ENCODE data around the gene WDR82.

The WDR82 gene

DNA sequence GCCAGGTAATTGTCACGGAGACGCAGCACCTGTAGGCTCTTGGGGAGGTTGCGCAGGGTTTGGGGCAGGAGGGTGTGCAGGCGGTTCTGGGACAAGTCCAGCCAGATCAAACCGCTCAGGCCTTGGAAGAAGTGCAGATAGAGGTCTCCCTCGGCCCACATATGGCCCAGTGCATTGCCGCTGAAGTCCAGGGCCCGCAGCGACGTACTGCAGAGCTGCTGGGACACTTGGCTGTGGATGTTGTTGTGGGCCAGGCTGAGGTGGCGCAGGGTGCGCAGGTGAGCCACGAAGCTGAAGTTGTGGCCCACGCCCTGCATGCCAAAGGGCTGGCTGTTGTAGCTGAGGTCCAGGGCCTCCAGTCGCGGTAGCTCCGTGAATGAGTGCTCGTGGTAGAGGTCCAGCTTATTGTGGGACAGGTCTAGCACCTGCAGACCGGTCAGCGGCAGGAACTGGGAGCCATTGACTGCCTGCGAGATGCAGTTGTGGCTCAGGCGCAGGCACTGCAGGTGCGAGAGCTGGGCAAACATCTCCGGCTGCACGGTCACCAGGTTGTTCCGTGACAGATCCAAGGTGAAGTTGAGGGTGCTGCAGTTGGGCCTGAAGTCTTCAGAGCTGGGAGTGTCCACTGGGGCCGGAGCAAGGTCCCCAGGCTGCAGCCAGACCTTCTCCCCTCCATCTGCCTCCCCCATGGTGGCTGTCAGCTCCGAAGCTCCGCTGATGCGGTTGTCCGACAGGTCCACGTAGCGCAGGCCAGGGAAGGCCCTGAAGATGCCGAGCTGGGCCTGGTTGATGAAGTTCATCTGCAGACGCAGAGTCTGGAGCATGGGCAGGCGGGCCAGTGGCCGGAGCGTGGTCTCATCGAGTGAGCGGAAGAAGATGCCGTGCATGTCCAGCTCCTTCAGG lies 55.9 kb downstream of the WDR82 start:
- DNase-seq (ENCODE audit: low read depth) = no peak

DNA sequence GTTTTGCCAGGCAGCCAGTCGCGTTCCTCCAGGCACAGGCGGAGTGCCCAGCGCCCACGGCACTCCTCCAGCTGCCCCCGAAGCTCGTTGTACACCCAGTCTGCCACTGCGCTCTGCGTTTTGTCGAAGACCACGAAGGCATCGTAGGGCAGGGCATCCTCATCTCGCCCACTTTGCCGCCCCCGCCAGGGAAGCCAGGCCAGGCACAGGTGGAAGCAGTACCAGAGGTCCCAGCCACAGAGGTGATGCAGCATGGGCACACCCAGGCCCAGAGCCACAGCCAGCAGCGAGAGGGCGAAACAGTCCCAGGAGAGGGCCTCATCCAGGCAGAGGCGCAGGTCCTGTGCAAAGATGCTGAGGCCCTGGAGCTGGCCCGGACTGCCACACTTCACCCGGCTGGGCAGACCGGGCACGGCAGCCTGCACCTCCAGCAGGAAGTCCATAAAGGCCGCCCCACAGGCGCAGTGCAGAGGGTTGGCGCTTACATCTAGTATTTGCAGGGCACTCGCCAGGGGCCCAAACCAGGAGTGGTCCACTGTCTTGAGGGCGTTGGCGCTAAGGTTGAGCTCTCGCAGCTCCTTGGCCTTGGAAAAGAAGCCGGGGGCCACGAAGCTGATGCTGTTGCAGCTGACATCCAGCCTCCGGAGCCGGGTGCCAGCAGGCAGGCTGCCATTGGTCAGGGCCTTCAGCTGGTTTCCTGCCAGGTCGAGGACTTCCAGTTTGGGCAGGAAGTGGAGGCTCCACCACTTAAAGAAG lies 56.7 kb downstream of the WDR82 start:
- peak; percentile 60 for DNase-seq (ENCODE audit: low read depth)

DNA sequence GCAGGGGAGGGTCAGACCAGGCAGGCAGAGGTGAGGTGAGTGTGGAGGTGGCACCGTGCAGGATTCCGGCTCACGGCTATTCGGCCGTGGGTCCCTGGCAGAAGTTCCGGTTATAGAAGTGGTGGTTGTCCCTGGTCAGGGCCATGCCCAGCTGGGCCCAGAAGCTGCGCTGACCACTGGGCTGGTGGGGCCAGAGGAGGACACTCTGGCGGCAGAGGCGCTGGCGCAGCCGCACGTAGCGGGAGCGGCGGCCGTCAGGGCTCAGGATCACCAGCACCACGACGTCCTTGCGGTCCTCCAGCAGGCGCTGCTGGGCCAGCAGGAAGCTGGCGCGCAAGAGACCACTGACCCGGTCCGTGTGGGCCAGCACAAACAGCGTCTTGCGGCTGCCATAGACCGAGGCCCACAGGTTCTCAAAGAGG lies 57.3 kb downstream of the WDR82 start:
- no peak for DNase-seq (ENCODE audit: low read depth)

DNA sequence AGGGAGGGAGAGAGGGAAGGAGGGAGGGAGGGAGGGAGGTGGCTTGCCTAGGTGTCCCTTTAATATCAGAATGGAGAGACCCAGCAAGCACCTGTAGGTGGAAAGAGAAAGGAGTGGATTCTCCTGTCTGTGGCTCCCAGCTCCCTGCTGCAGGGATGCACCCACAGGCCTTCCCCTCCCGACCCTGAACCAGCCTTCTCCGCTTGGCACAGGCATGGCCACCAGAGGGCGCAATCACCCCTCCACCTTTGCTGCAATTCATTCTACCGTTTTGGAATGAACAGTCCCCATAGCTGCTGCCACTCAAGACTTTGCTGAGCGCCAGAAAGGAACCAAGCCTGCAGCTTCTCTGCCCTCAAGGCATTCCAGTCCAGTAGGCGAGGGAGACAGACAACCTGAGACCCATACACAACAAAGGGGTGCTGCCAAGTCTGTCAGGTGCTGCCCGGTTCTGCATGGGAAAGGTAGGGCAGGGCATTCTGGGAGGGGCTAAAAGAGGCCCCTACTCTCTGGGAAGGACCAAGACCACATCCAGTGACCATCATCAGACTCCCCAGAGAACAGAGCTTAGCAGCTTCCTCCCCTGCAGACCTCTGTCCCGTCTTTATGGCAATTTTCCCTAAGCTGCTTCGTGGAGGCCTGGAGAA lies 57.9 kb downstream of the WDR82 start:
- peak; percentile 76 for DNase-seq (ENCODE audit: low read depth)

DNA sequence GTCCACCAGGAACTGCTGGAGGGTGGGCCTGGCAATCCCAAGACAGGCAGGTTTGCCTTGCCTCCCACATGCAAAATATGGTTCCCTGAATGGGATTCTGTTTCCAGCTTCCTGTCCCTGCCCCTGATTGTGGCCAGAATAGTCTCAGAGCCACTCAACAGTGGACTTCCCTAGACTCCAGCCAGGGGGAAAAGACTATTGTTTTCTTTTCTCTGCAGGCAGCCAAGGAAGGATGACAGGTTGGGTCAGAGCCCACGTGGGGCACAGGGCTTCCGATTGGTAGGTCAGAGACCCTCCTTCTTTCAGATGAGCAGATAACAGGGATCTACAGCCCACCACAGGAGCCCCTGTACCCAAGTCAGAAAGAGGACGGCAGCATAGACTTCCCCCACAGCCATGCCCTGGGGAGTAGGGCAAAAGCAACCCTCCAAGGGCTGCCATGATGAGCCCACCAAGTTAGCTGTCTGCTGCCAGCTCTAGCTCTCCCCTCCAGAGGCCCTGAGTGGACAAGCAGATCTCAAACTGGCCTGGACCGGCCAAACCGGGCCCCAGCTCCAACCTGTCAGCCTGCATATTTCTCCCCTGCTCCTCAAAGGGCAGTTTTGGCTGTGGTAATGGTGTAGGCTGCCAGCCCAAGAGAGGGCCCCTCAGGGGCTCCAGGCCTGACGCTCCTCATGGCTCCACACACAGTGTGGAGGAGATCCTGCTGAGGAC lies 59.4 kb downstream of the WDR82 start:
- DNase-seq (ENCODE audit: low read depth) = no peak

DNA sequence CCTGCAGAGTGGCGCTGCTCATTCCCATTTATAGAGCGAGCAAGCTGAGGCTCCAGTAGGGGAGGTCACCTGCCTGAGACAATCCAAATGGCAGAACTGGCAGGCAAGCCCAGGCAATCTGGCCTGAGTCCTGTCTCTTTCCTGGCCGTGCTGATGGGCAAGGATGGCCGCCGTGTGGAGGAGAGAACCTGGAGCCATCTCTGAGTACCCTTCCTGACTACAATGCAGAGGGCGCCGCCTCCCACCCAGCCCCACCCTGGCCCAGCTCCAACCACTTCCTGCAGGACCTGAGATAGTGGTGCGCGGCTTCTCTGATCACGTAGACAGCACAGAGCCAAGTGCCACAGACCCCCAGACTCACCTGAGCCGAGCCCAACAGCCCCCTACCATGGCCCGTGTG lies 60.0 kb downstream of the WDR82 start:
- no peak for DNase-seq (ENCODE audit: low read depth)

DNA sequence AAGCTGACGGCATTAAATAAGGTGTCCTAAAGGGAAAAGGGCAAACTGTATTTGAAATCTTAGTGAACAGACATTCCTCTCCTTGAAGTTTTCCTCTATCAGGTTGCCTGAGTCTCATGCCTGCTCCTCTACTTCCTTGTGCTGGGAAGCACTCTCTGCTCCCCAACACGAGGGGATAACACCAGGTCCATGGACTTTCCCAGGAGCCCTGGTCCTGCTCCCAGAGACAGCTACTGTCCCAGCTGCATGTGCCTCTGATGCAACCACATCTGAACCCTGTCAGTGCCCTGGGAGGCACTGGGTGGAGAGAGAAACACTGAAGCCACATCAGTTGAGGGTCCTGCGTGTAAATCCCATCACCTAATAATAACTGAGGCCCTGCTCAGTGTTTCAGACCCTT lies 60.4 kb downstream of the WDR82 start:
- no peak for DNase-seq (ENCODE audit: low read depth)

DNA sequence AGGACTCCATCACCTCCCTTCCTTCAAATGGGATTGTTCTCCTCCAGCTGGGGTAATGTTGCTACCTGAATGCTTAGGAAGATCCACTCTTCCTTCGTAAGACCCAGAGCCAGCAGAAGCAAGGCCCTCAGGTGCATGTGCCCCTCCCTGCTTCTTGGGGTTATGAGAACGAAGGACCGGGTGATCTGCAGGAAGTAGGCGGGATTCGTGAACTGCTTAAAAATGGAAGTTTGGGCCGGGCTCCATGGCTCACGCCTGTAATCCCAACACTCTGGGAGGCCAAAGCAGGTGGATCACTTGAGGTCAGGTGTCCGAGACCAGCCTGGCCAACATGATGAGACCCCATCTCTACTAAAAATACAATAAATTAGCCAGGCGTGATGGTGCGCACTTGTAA lies 61.0 kb downstream of the WDR82 start:
- no peak for DNase-seq (ENCODE audit: low read depth)

DNA sequence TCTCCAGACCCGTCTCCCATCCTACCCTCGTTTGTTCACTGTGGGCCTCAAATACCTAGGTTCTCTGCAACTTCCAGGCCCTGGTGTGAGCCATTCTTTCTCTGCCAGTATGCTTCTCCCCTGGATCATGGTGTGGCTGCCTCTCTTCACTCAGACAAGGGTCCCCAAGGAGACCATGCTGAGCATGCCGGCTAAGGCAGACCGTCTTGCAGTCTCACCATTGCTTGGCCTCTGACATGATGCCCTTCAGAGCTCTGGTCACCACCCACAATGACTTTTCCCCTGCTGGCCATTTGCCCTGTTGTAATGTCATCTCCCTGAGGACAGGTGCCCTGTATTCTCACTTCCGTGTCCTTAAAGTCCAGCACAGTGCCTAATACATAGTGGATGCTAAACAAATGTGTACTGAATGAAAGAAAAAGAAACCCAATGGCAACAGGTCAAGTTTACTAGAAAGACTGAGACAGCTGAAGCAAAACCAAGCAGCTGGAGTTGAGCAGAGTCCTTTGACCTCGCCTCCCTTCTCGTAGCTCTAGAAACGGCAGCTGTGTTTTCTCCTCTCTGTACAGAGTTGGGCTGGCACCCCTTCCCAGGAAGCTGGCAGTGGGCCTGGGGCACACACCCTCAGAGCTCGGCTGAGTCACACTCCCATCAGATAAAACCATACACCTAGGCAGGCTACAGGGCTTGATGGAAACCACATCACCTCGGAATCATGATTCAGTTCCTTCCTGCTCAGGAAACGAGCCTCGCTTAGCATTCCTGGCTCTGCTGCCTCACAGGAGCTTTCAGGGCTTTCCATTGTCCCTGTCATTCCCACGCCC lies 61.7 kb downstream of the WDR82 start:
- peak; percentile 64 for DNase-seq (ENCODE audit: low read depth)

DNA sequence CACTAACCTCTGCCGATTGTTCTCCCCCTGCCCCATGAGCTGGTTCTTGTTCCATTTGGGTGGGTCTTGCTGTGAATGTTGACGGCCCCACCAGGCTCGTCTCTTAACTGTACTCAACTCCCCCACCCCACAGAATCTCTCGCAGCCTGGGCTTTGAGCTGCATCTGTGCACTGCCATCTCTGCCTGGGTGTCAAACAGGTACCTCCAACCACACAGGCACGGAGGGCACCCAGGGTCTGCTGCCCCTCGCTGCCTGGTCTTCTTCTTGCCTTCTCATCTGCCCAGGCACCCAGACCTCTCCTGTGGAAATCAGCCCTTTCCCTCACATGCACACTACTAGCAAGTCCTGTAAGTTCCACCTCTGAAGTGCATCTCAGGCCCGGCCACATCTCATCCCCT lies 63.1 kb downstream of the WDR82 start:
- no peak for DNase-seq (ENCODE audit: low read depth)

DNA sequence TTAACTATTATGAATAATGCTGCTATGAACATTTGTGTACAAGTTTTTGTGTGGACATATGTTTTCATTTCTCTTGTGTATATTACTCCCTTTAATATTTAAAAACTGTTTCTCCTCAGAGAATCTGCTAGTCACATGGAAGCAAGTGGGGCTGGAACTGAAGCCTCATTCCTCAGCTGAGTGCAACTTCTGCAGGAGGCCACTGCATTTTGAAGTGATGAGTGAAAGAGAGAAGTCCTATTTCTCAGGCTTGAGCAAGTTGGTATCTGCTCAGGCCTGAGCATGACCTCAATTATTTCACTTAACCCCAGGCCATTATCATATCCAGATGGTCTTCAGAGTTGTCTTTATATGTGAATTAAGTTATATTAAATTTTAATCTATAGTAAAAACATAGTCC lies 64.5 kb downstream of the WDR82 start:
- no peak for DNase-seq (ENCODE audit: low read depth)

DNA sequence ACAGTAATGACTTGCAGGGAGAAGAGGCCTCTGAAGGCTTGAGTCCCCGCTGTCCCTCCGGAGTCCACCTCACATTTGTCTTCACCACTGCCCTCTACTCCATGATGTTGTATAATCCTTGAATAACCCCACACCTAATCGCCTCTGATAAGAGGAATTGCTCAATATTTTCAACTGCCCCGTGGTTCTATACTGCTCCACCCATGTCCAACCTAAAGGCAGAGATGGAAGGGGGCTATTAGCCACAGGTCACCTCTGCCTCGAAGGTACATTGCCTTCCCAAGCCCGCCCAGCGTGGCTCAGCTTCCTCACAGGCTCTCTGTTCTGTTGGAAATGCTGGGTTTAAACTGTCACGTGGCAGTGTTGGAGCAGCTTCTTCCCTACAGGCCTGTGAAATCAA lies 65.4 kb downstream of the WDR82 start:
- no peak for DNase-seq (ENCODE audit: low read depth)

DNA sequence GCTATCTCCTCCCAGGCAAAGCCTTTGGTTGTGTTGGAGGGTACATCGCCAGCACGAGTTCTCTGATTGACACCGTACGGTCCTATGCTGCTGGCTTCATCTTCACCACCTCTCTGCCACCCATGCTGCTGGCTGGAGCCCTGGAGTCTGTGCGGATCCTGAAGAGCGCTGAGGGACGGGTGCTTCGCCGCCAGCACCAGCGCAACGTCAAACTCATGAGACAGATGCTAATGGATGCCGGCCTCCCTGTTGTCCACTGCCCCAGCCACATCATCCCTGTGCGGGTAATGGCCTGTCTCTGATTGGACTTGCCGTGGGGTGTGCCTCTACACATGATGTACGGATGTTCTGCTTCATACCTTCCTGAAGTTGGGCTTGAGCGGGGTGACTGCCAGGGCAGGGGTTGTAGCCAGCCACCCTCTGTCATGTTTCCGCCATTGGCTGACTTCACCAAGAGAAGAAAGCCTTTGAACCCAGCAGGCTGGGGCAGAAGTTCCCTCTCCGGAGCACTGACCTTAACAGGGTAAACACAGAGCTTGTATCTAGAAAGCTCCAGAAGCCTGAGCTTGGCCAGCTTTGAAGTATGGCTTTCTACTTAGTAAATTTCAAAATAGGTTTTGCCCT lies 67.1 kb downstream of the WDR82 start:
- DNase-seq (ENCODE audit: low read depth) = no peak

DNA sequence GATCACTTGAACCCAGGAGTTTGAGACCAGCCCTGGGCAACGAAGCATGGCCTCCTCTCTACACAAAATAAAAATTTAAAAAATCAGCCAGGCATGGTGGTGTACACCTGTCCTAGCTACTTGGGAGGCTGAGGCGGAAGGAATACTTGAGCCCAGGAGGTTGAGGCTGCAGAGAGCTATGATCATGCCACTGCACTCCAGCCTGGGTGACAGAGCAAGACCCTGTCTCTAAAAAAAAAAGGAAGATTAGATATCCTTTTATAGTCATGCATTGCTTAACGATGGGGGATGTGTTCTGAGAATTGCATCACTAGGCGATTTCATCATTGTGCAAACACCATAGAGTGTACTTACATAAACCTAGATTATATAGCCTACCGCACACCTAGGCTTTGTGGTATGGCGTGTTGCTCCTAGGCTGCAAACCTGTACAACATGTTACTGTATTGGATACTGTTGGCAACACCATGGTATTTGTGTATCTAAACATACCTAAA lies 67.9 kb downstream of the WDR82 start:
- no peak for DNase-seq (ENCODE audit: low read depth)

DNA sequence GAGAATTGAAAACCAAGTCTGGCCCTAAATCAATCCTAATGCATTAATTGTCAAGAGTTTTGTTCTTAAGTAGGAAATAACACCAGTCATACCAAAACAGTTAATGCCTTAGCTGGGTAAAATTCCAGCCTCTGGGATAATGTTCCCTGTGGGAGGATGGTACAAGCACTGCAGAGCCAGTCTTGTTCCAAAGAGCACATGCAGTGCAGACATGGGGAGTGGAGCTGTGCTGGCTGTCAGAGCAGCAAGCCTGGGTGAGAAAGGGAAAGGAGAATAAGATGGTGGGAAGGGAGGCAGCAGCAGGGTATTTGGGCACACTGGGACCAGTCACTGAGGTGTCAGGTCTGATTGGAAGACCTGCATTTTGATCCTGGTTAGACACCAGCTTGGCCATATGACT lies 68.4 kb downstream of the WDR82 start:
- DNase-seq (ENCODE audit: low read depth) = no peak

DNA sequence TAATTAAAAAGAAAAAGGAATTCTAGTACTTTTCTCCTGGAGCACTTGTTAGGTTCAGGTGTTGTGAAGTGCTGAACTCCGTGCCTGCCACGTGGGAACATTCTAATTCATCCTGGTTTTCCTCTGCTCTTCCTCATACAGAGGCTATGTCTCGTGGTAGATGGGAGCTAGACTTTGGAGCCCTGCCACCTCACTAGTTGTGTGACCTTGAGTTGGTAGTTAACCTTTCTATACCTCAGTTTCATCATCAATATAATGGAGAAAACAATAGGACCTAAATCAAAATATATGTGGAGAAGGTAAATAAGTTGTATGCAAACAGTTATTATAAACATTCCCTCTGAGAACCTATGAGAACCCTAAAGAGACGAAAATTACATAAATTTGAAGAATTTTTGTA lies 69.9 kb downstream of the WDR82 start:
- DNase-seq (ENCODE audit: low read depth) = no peak

DNA sequence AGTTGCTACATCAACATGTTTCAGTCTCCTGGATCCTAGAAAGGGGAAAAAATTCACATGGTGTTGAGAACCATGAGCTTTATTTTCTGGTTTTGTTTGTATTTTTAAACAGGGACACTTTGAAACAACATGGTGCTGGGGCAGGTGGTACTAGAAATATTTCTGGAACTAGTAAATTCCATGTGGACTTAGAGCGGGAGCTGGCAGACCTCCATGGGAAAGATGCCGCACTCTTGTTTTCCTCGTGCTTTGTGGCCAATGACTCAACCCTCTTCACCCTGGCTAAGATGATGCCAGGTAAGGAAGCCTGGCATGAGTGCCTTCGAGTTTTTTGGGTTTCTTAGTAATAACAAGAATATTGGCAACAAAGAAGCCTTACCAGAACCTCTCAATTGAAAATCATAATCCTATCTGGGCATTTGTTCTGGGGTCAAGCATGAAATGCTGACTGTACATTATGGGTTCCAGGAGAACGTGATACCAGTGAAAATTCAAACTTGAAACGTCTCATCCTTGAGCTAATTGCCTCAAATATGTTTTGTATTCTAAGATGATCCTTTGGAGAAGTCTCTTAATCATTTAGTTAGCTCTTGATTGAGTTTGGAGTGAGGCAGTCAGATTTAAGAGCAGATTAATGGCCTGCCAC lies 72.6 kb downstream of the WDR82 start:
- no peak for DNase-seq (ENCODE audit: low read depth)
